ENCODE data around the gene C16orf74. TPM values are rescaled to one million over a fixed set of nuclear protein-coding genes. Genes with fewer than 3 reads are reported as not detected.

C16orf74 gene
- total RNA-seq, 3 donors from 2014 or later = 0.73 to 1.3 (median 1.0) TPM

Small RNAs within 50 kb of the gene (microRNA-seq; reads per million reads assigned to microRNA genes)
- not detected for gene MIR1910

Other genes with a start within 250 kb of the C16orf74 start
- 100 to 1,000 TPM; 107 to 122 (median 107) TPM for gene GSE1, start 137.8 kb downstream of the C16orf74 start, total RNA-seq
- 10 to 100 TPM in 1 of 3 donors, 1 to 10 TPM in 2; 1.2 to 11.8 (median 5.4) TPM for gene GINS2, start 62.1 kb downstream of the C16orf74 start, total RNA-seq
- 10 to 100 TPM; 27.7 to 31.0 (median 30.2) TPM for gene EMC8, start 48.4 kb upstream of the C16orf74 start, total RNA-seq
- 1,000 to 10,000 TPM in 2 of 3 donors, 100 to 1,000 TPM in 1; 793 to 1,140 (median 1,020) TPM for gene COX4I1, start 48.6 kb upstream of the C16orf74 start, total RNA-seq
- gene IRF8, start 148.1 kb upstream of the C16orf74 start, total RNA-seq = 10 to 100 TPM; 28.8 to 55.8 (median 36.5) TPM